Peyer's patch (tissue), 4 donors: Measurements from ENCODE around the gene DDX4. TPM values are rescaled to one million over a fixed set of nuclear protein-coding genes. Genes with fewer than 3 reads are reported as not detected.
"Not testable (repeated sequence)": the region's sequence is repeated elsewhere in the genome, so short reads cannot be mapped to it uniquely, and the experiment has no call there.

Experiments used
- DNase-seq, 3 donors: peaks; one replicate each; pipeline ENCODE4 v3.0.0-alpha.2; 2017 to 2019
- H3K27ac ChIP-seq, 4 donors: fragments of 200-600 bp; sonication (generic); one replicate each; pipeline ENCODE4 v1.5.1; 2016 to 2019
- H3K27me3 ChIP-seq, 2 donors: fragments of 200-600 bp; sonication (generic); one replicate each; pipeline ENCODE4 v1.5.1; 2019
- H3K36me3 ChIP-seq, 3 donors: fragments of 200-600 bp; sonication (generic); one replicate each; pipeline ENCODE4 v1.5.1; 2016 to 2019
- H3K4me1 ChIP-seq, 4 donors: fragments of 200-600 bp; sonication (generic); one replicate each; pipeline ENCODE4 v1.5.1; 2016 to 2019
- H3K4me3 ChIP-seq, 4 donors: fragments of 200-600 bp; sonication (generic); 1 replicate in 3 of 4; 2 replicates in 1 of 4; pipeline ENCODE4 v1.5.1; 2016 to 2019; ENCODE audit warnings: mild to moderate bottlenecking in 1 of 4
- H3K9me3 ChIP-seq, 4 donors: fragments of 200-600 bp; sonication (generic); one replicate each; pipeline ENCODE4 v1.5.1; 2016 to 2019; ENCODE audit warnings: mild to moderate bottlenecking in 1 of 4
- CTCF ChIP-seq, 6 experiments: fragments of 450-650 bp in 4 of 6; fragments of 200-600 bp in 2 of 6; sonication (generic) in 1 of 6; IDR thresholded peaks; one replicate each; pipeline ENCODE4 v1.5.1; 2017 to 2019; ENCODE audit warnings: antibody characterized with exemption in 6 of 6, mild to moderate bottlenecking in 3 of 6, moderate library complexity in 1 of 6
- POLR2A ChIP-seq, 2 donors: fragments of 450-650 bp; IDR thresholded peaks; one replicate each; pipeline ENCODE4 v1.5.1; 2017; ENCODE audit warnings: antibody characterized with exemption in 2 of 2, mild to moderate bottlenecking in 2 of 2, moderate library complexity in 2 of 2
- total RNA-seq, 4 donors: library from RNA; depleted of rRNA; stranded (reverse); fragments of >200 nt; gene quantifications; one replicate each; pipeline ENCODE4 v1.1.0, GENCODE V29; 2016

The DDX4 gene
- total RNA-seq, 4 donors from 2014 or later, result not detected

DNA sequence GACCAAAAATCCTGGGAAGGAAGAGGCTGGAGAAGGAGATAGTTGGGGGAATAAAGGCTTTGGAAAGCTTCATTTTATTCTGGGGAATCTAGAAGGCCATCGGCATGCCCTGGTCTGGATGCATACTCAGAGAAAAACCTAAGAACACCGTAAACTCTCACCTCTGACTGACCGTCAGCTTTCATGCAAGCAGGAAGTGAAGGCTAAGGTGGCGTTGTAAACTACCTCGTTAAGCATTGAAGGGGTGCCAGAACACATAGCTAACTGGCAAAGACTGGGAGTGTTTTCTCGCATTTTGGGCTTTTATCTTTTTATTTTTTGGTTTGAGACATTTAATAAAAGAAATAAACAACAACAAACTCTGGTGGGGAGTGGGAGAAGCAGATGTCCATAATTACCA is 23.1 kb upstream of the DDX4 start:
- H3K27ac ChIP-seq, result no peak overlapping the region
- H3K4me3 ChIP-seq, result no peak overlapping the region
- H3K27me3 ChIP-seq, result no peaks in the 10 kb centered on the region
- H3K9me3 ChIP-seq, result no peaks in the 10 kb centered on the region
- peaks cover 0 to 8% (median 3%) of the 10 kb centered on the region in 4 donors for H3K4me1 ChIP-seq
- no peak for TF ChIP-seq POLR2A (IDR thresholded peaks at IDR 0.05)
- no peak for TF ChIP-seq CTCF (IDR thresholded peaks at IDR 0.05)
- DNase-seq, result no peak
- H3K36me3 ChIP-seq, result no peaks in the 10 kb centered on the region

DNA sequence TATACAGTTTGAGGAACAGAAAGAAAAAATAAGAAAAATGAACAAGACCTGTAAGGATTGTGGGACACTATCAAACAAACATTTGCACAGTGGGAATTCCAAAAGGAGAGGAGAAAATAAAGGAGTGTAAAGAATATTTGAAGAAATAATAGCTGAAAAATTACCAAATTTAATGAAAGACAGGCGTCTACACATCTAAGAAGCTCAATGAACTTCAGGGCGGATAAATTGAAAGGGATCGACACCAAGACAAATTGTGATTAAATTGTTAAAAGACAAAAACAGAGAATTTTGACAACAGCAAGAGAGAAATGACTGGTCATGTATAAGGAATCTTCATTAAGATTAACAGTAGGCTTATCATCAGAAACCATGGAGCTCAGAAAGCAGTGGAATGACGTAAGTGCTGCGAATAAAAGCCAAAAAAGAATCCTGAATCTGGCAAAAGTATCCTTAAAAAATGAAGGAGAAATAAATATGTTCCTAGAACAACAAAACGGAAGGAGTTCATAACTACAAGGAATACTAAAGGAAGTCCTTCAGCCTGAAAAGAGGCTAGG is 22.3 kb upstream of the DDX4 start:
- no peaks in the 10 kb centered on the region for H3K9me3 ChIP-seq
- DNase-seq, result no peak
- no peaks in the 10 kb centered on the region for H3K36me3 ChIP-seq
- peaks cover 0 to 8% (median 3%) of the 10 kb centered on the region in 4 donors for H3K4me1 ChIP-seq
- no peak overlapping the region for H3K4me3 ChIP-seq
- H3K27me3 ChIP-seq, result no peaks in the 10 kb centered on the region
- H3K27ac ChIP-seq, result no peak overlapping the region
- TF ChIP-seq POLR2A (IDR thresholded peaks at IDR 0.05) (no peak), CTCF (IDR thresholded peaks at IDR 0.05) (no peak)

GRCh38 chr5:55719026-55719425 is 18.8 kb upstream of the DDX4 start:
- H3K36me3 ChIP-seq, result not testable (repeated sequence)

DNA sequence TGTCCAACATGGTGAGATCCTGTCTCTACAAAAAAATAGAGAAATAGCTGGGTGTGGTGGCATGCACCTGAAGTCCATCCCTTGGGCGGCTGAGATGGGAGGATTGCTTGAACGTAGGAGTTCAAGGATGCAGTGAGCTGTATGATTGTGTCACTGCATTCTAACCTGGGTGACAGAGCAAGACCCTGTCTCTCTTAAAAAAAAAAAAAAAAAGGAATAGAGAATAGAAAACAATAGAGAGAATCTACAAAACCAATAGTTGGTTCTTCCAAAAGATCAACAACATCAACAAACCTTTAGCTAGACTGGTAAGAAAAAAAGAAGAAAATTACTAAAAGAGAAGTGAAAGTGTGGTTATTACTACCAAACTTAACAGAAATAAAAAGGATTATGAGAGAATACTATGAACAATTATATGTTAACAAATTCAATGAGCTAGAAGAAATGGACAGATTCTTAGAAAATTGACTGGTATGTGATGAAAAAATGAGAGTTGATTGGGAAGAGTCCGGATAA is 17.6 kb upstream of the DDX4 start:
- H3K9me3 ChIP-seq, result no peaks in the 10 kb centered on the region
- TF ChIP-seq POLR2A (IDR thresholded peaks at IDR 0.05), result no peak
- TF ChIP-seq CTCF (IDR thresholded peaks at IDR 0.05), result no peak
- no peaks in the 10 kb centered on the region for H3K36me3 ChIP-seq
- no peaks in the 10 kb centered on the region for H3K27me3 ChIP-seq
- no peak overlapping the region for H3K27ac ChIP-seq
- DNase-seq, result no peak
- H3K4me3 ChIP-seq, result no peak overlapping the region
- no peaks in the 10 kb centered on the region for H3K4me1 ChIP-seq

More at GRCh38 chr5:55719026-55719425, 18.8 kb upstream of the DDX4 start:
- DNase-seq, H3K4me3 ChIP-seq, H3K4me1 ChIP-seq, H3K27ac ChIP-seq, H3K27me3 ChIP-seq, H3K9me3 ChIP-seq: not testable (repeated sequence)

DNA sequence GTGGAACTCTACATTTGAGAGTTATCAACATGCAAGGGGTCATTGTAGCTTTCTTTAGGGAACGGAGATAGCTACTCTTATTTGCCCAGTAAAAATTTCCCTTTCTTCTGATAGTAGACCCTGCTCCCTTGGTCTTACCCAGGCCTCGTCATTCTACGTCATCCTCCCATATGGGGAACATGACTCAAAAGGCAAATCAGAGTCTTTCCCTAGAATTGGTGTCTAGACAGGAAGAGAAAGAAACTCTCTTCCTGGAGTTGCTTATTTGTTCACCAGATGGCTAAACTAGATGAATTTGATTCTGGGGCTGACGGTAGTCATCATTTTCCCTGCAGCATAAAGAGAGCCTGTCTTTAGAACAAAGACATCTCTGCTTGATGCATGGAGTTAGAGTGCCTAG is 13.6 kb upstream of the DDX4 start:
- H3K4me1 ChIP-seq, result no peaks in the 10 kb centered on the region
- H3K36me3 ChIP-seq, result no peaks in the 10 kb centered on the region
- no peaks in the 10 kb centered on the region for H3K9me3 ChIP-seq
- no peaks in the 10 kb centered on the region for H3K27me3 ChIP-seq
- no peak overlapping the region for H3K27ac ChIP-seq
- DNase-seq, result no peak
- no peak overlapping the region for H3K4me3 ChIP-seq
- TF ChIP-seq POLR2A (IDR thresholded peaks at IDR 0.05) (no peak), CTCF (IDR thresholded peaks at IDR 0.05) (no peak)

DNA sequence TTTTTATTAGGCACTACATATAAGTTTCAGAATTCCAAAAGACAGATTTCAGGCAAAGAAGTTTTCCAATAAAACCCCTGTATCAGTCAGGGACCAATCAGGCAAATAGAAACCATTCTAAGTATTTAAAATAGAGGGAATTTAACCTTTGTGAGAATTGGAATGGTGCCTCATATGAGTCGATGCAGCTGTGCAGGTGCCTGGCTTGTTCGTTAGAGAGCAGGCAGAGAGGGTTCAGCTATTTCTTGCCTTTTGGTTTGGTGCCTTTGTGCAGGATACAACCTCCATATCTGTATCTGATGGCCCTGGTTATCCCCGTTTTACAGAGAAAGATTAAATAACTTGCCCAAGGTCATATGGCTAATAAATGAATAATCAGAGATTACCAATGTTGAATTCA is 6.0 kb upstream of the DDX4 start:
- Histone ChIP-seq H3K4me1 (no peaks in the 10 kb centered on the region), H3K4me3 (no peak overlapping the region), H3K27ac (no peak overlapping the region), H3K27me3 (no peaks in the 10 kb centered on the region), H3K36me3 (no peaks in the 10 kb centered on the region), H3K9me3 (no peaks in the 10 kb centered on the region)
- no peak for TF ChIP-seq CTCF (IDR thresholded peaks at IDR 0.05)
- TF ChIP-seq POLR2A (IDR thresholded peaks at IDR 0.05), result no peak
- DNase-seq, result no peak
